ENCODE data around the gene TOR3A. TPM values are rescaled to one million over a fixed set of nuclear protein-coding genes. Genes with fewer than 3 reads are reported as not detected.

TOR3A gene
- total and polyA plus RNA-seq, 2 donors (not counting 3 experiments of a cell fraction or from before 2014, with no cell fraction given), result 14.9 to 16.7 TPM

GRCh38 chr1:179121159-179121938 lies 39.5 kb downstream of the TOR3A start:
- H3K9me3 ChIP-seq (replicated peaks; ENCODE audit: control insufficient read depth, insufficient read depth, low read length), result no peaks in the 10 kb centered on the region
- H4K20me1 ChIP-seq (replicated peaks; ENCODE audit: control insufficient read depth, extremely low read depth, insufficient read depth, low read length), result peaks cover 15% of the 10 kb centered on the region
- no TSS peak for BruUV-seq (replicated peaks)
- peaks cover 13% of the 10 kb centered on the region for H3K4me1 ChIP-seq (ENCODE audit: control insufficient read depth, extremely low read depth, insufficient read depth, low read length)
- no peak overlapping the region for H3K4me2 ChIP-seq (ENCODE audit: insufficient read depth, low read length)
- peaks cover 46 to 48% of the 10 kb centered on the region in 2 experiments for H3K36me3 ChIP-seq (ENCODE audit: control insufficient read depth in 2 of 2, extremely low read depth in 1 of 2, insufficient read depth in 2 of 2, low read length in 2 of 2)
- H3K4me3 ChIP-seq (replicated peaks in 1 of 3; ENCODE audit: insufficient read depth in 1 of 3, low read depth in 1 of 3, low read length in 3 of 3), result no peak overlapping the region
- peaks cover 81% of the 10 kb centered on the region for H3K79me2 ChIP-seq (ENCODE audit: control insufficient read depth, insufficient read depth, low read length)
- no peaks in the 10 kb centered on the region for H3K27me3 ChIP-seq (ENCODE audit: control insufficient read depth in 2 of 2, insufficient read depth in 2 of 2, low read length in 2 of 2)
- DNase-seq (ENCODE audit: low read depth, low spot score) (no peak), FAIRE-seq (no peak)
- ChIA-PET CTCF (interaction anchor here (0.6 to 2.7 kb wide), 28 partner anchors 9 to 694 kb away, joined by 3 to 54 read pairs (median 5); partner anchors contain the start of genes ABL2, AXDND1 and SOAT1), POLR2A (interaction anchor here (0.6 kb wide), 1 partner anchor 20 kb away, joined by 4 read pairs; no protein-coding TSS in a partner anchor)
- H2AFZ ChIP-seq (ENCODE audit: low read depth, low read length), result no peak overlapping the region
- no peak overlapping the region for H3K27ac ChIP-seq (ENCODE audit: insufficient read depth, low read depth, low read length)
- H3K9ac ChIP-seq (replicated peaks; ENCODE audit: extremely low read depth, insufficient read depth, low read length), result no peak overlapping the region
- TF ChIP-seq CTCF (IDR thresholded peaks at IDR 0.05; ENCODE audit: extremely low read depth in 1 of 2, insufficient read depth in 1 of 2, low read depth in 1 of 2, low read length in 2 of 2), result peak; percentile 25 to 39
- no peak for TF ChIP-seq POLR2A (IDR thresholded peaks at IDR 0.05; ENCODE audit: low read depth, low read length)
- TF ChIP-seq EZH2 (IDR thresholded peaks at IDR 0.05; ENCODE audit: borderline replicate concordance, low read depth, low read length, severe bottlenecking), result no peak
- TF ChIP-seq POLR2AphosphoS5 (IDR thresholded peaks at IDR 0.05; ENCODE audit: insufficient read depth, low read depth, low read length), result peak; percentile 23
- TF ChIP-seq MYC (IDR thresholded peaks at IDR 0.05; ENCODE audit: low read depth, low read length), result no peak
- no peaks in the 10 kb centered on the region for H3K9me1 ChIP-seq (replicated peaks; ENCODE audit: control insufficient read depth, extremely low read depth, insufficient read depth, low read length)
- intact Hi-C loops (cut with micrococcal nuclease) (loop anchor here (1.0 kb wide), 3 partner anchors 73 to 245 kb away; no protein-coding TSS in a partner anchor), dilution Hi-C loops (cut with MboI; ENCODE audit: extremely low pct_ligation_motif_present, low sequenced_read_pairs) (no loop called here)
